CD4-positive, CD25-positive, alpha-beta regulatory T cell (primary cell): ENCODE data around the gene ZBED3. TPM values are rescaled to one million over a fixed set of nuclear protein-coding genes. Genes with fewer than 3 reads are reported as not detected.
A peak's percentile ranks its signal among the peaks of the same experiment; 100 is the strongest.

ENCODE experiments used
- ATAC-seq, 2 donors: fragments of 150-1000 bp; cut with Tn5 transposase; one replicate each; pipeline ENCODE4 v1.10.0; 2021; ENCODE audit warnings: low read depth in 2 of 2, moderate number of reproducible peaks in 2 of 2, moderate library complexity in 1 of 2
- DNase-seq, 3 donors: peaks; one replicate each; pipeline versions ENCODE4 v3.0.0 to v3.0.0-alpha.2; 2012 to 2022; ENCODE audit warnings: mixed read lengths in 1 of 3
- H3K27ac ChIP-seq: one replicate; pipeline ENCODE4 v1.7.0; 2013; ENCODE audit warnings: mild to moderate bottlenecking, low read length; ENCODE audit not compliant: insufficient read depth, poor library complexity, severe bottlenecking
- H3K27me3 ChIP-seq: one replicate; pipeline ENCODE4 v1.7.0; 2013; ENCODE audit warnings: low read length; ENCODE audit not compliant: control insufficient read depth, insufficient read depth
- H3K36me3 ChIP-seq: one replicate; pipeline ENCODE4 v1.7.0; 2013; ENCODE audit warnings: mild to moderate bottlenecking, low read length, moderate library complexity; ENCODE audit not compliant: control insufficient read depth, insufficient read depth
- H3K4me1 ChIP-seq: 2 replicates; pipeline ENCODE4 v1.7.0; 2013; ENCODE audit warnings: mild to moderate bottlenecking, low read length; ENCODE audit not compliant: insufficient read depth, control insufficient read depth, poor library complexity, severe bottlenecking
- H3K4me3 ChIP-seq: one replicate; pipeline ENCODE4 v1.7.0; 2013; ENCODE audit warnings: low read depth, mild to moderate bottlenecking, low read length, moderate library complexity
- H3K9me3 ChIP-seq, 2 experiments: 1 replicate in 1 of 2; 2 replicates in 1 of 2; pipeline ENCODE4 v1.7.0; 2013; ENCODE audit warnings: low read length in 2 of 2, mild to moderate bottlenecking in 1 of 2, moderate library complexity in 1 of 2; ENCODE audit not compliant: control insufficient read depth in 2 of 2
- H3K27ac Mint-ChIP-seq, 3 donors: one replicate each; pipeline ENCODE4 v1.8.0; 2020 to 2022; ENCODE audit warnings: mild to moderate bottlenecking in 3 of 3, mixed read lengths in 3 of 3, moderate library complexity in 2 of 3
- H3K27me3 Mint-ChIP-seq: one replicate; pipeline ENCODE4 v1.8.0; 2022; ENCODE audit warnings: mild to moderate bottlenecking, mixed read lengths
- H3K36me3 Mint-ChIP-seq: one replicate; pipeline ENCODE4 v1.8.0; 2020; ENCODE audit warnings: mixed read lengths
- H3K4me1 Mint-ChIP-seq, 4 donors: one replicate each; pipeline ENCODE4 v1.8.0; 2020 to 2022; ENCODE audit warnings: mixed read lengths in 4 of 4, mild to moderate bottlenecking in 1 of 4
- H3K4me3 Mint-ChIP-seq, 4 donors: one replicate each; pipeline ENCODE4 v1.8.0; 2020 to 2022; ENCODE audit warnings: mild to moderate bottlenecking in 4 of 4, mixed read lengths in 4 of 4, moderate library complexity in 3 of 4
- H3K9me3 Mint-ChIP-seq, 7 donors: one replicate each; pipeline ENCODE4 v1.8.0; 2020 to 2022; ENCODE audit warnings: mixed read lengths in 7 of 7, mild to moderate bottlenecking in 3 of 7, moderate library complexity in 2 of 7
- polyA plus RNA-seq, 4 donors: library from polyadenylated mRNA; unstranded; fragments of 300-500 nt; fragmentation: Illumina TruSeq; gene quantifications; one replicate each; pipeline ENCODE4 v1.2.3, GENCODE V29; 2021
- total RNA-seq: library from RNA; stranded (reverse); gene quantifications from one replicate; pipeline ENCODE4 v1.2.3, GENCODE V29; 2022

The ZBED3 gene
- total and polyA plus RNA-seq, 5 donors from 2014 or later: 0.07 to 0.59 (median 0.20) TPM

GRCh38 chr5:77028631-77029375 lies 58.3 kb downstream of the ZBED3 start:
- Mint-ChIP-seq H3K4me3 (peak overlapping the region; percentile 23 to 87 (median 56)), H3K9me3 (peaks cover 0 to 11% (median 6%) of the 10 kb centered on the region in 7 donors), H3K27me3 (peaks cover 8% of the 10 kb centered on the region), H3K4me1 (peaks cover 19 to 44% (median 35%) of the 10 kb centered on the region in 4 donors), H3K27ac (peak overlapping the region; percentile 54 to 66 (median 59)), H3K36me3 (peaks cover 11% of the 10 kb centered on the region)
- H3K4me3 ChIP-seq: no peak overlapping the region
- H3K27ac ChIP-seq: no peak overlapping the region
- H3K27me3 ChIP-seq: peaks cover 4% of the 10 kb centered on the region
- H3K36me3 ChIP-seq: no peaks in the 10 kb centered on the region
- DNase-seq: no peak
- peaks cover 33% of the 10 kb centered on the region for H3K4me1 ChIP-seq
- ATAC-seq: no peak
- H3K9me3 ChIP-seq: peaks cover 5 to 10% of the 10 kb centered on the region in 2 experiments

GRCh38 chr5:77024490-77024889 lies 62.6 kb downstream of the ZBED3 start:
- H3K27ac ChIP-seq: no peak overlapping the region
- H3K27me3 Mint-ChIP-seq: peaks cover 30% of the 10 kb centered on the region
- ATAC-seq (no peak), DNase-seq (no peak)
- H3K9me3 ChIP-seq: peaks cover 5 to 6% of the 10 kb centered on the region in 2 experiments
- H3K9me3 Mint-ChIP-seq: peaks cover 0 to 10% (median 6%) of the 10 kb centered on the region in 7 donors
- H3K4me3 Mint-ChIP-seq: no peak overlapping the region
- H3K4me1 ChIP-seq: peaks cover under 1% of the 10 kb centered on the region
- H3K4me3 ChIP-seq: no peak overlapping the region
- H3K36me3 Mint-ChIP-seq: peaks cover 11% of the 10 kb centered on the region
- peaks cover 0 to 5% (median 4%) of the 10 kb centered on the region in 4 donors for H3K4me1 Mint-ChIP-seq
- peaks cover 10% of the 10 kb centered on the region for H3K27me3 ChIP-seq
- H3K36me3 ChIP-seq: no peaks in the 10 kb centered on the region
- no peak overlapping the region for H3K27ac Mint-ChIP-seq

- Histone ChIP-seq H3K36me3 (no peaks in the 10 kb centered on the region), H3K27ac (no peak overlapping the region), H3K27me3 (peaks cover 10% of the 10 kb centered on the region), H3K4me3 (no peak overlapping the region), H3K4me1 (no peaks in the 10 kb centered on the region), H3K9me3 (no peaks in the 10 kb centered on the region)
- ATAC-seq (no peak), DNase-seq (no peak)
- Mint-ChIP-seq H3K27me3 (peaks cover 29% of the 10 kb centered on the region), H3K27ac (no peak overlapping the region), H3K36me3 (peaks cover 4% of the 10 kb centered on the region), H3K9me3 (peaks cover 0 to 6% (median 1%) of the 10 kb centered on the region in 7 donors), H3K4me1 (peaks cover 0 to 4% (median 0%) of the 10 kb centered on the region in 4 donors), H3K4me3 (no peak overlapping the region)
Observed at GRCh38 chr5:77022511-77023417, 64.3 kb downstream of the ZBED3 start.

Other genes starting within 250 kb of the ZBED3 start
- 1.7 TPM for gene S100Z, start 237.3 kb downstream of the ZBED3 start, total RNA-seq
- 1 to 10 TPM in 3 of 4 donors, under 1 TPM in 1; 0.72 to 4.0 (median 1.4) TPM for gene S100Z, start 237.3 kb downstream of the ZBED3 start, polyA plus RNA-seq
- gene CRHBP, start 134.2 kb downstream of the ZBED3 start, total RNA-seq: 2.5 TPM
- gene CRHBP, start 134.2 kb downstream of the ZBED3 start, polyA plus RNA-seq: not detected
- 17.6 TPM for gene AGGF1, start 56.9 kb downstream of the ZBED3 start, total RNA-seq
- gene AGGF1, start 56.9 kb downstream of the ZBED3 start, polyA plus RNA-seq: 10 to 100 TPM; 24.4 to 35.3 (median 29.4) TPM
- gene PDE8B, start 123.4 kb upstream of the ZBED3 start, total RNA-seq: not detected
- under 1 TPM in 2 of 4 donors, not detected in 2; 0.03 to 0.09 TPM for gene PDE8B, start 123.4 kb upstream of the ZBED3 start, polyA plus RNA-seq